ENCODE data around the gene MICU2.
"Not testable (repeated sequence)": the region's sequence is repeated elsewhere in the genome, so short reads cannot be mapped to it uniquely, and the experiment has no call there.

The MICU2 gene

DNA sequence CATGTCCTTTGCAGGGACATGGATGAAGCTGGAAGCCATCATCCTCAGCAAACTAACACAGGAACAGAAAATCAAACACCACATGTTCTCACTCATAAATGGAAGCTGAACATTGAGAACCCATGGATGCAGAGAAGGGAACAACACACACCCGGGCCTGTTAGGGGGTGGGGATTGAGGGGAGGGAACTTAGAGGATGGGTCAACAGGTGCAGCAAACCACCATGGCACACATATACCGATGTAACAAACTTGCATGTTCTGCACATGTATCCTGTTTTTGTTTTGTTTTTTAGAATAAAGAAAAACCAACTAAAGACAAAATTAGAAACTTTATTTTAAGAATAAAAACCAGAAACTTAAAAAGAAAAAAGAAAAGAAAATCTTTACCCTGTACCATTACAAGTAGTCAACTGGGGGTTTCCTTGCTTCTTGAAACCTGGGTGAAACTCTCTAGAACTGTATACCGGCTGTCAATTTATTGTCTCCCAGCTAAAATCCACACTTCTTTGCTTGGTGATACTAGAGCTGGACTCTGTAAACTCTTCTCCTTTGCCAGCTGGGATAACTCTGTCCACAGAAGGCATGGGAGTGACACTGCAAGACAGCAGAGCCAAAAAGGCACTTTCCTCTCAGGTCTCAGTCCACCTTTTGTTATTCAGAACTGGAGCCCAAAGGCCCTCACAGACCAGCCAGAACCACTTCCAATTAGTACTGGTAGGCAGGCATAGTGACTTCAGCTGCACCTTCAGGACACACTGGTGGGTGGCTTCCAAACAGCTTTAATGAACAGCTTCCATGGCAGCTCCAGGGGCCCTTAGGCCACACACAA, 9.0 kb downstream of the MICU2 start:
- DNase-seq = no peak

DNA sequence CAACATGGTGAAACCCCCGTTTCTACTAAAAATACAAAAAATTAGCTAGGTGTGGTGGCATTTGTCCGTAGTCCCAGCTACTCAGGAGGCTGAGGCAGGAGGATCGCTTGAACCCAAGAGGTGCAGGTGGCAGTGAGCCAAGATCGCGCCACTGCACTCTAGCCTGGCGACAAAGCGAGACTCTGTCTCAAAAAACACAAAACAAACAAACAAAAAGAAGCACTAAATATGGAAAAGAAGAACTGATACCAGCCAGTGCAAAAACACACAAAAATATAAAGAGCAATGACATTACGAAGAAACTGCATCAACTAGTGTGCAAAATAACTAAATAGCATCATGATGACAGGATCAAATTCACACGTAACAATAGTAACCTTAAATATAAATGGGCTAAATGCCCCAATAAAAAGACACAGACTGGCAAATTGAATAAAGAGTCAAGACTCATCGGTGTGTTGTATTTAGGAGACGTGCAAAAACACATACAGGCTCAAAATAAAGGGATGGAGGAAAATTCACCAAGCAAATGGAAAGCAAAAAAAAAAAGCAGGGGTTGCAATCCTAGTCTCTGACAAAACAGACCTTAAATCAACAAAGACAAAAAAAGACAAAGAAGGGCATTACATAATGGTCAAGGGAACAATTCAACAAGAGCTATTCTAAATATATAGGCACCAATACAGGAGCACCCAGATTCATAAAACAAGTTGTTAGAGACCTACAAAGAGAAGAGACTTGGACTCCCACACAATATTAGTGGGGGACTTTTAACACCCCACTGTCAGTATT, 13.1 kb downstream of the MICU2 start:
- DNase-seq = not testable (repeated sequence)

DNA sequence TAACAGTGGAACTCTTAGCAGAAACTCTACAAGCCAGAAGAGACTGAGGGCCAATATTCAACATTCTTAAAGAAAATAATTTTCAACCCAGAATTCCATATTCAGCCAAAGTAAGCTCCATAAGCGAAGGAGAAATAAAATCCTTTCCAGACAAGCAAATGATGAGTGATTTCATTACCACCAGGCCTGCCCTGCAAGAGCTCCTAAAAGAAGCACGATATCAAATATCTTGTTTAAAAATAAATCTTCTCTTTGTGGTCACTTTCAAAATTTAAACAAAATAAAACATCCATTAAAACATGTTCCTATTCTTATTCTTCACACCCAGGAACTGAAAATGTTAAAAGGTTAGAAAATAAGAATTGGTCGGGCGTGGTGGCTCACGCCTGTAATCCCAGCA, 13.7 kb downstream of the MICU2 start:
- DNase-seq = no peak

DNA sequence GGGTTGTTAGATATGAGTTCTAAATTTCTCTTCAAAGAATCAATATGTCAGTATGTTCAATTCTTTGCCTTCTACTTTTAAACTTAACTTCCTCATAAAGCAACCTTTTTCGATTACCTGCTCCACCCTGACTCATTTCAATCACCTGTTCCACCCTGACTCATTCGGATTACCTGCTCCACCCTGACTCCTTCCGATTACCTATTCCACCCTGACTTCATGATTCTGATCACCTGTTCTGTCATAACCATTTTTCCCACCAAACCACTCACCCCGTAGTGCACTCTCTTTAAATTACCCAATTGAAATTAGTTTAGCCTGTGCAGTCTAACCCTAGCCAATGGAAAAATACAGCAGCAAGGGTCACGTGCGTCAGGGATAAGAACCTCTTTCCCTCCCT, 14.5 kb downstream of the MICU2 start:
- not testable (repeated sequence) for DNase-seq

DNA sequence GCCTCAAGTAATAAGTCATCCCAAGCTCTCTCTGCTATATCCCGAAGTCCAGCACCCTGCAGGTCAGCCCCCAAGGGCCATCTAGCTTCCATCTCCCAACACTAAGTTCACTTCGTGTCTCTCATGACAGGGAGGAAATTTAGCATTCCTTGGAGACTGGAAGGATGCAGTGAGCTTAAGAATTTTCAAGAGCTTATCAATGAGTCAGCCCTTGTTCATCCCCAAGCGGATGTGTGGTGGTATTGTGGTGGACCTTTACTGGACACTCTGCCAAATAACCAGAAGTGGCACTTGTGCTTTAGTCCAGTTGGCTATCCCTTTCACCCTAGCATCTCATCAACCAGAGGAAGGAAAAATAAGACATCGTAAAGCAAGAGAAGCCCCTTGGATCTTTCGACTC, 15.6 kb downstream of the MICU2 start:
- not testable (repeated sequence) for DNase-seq

DNA sequence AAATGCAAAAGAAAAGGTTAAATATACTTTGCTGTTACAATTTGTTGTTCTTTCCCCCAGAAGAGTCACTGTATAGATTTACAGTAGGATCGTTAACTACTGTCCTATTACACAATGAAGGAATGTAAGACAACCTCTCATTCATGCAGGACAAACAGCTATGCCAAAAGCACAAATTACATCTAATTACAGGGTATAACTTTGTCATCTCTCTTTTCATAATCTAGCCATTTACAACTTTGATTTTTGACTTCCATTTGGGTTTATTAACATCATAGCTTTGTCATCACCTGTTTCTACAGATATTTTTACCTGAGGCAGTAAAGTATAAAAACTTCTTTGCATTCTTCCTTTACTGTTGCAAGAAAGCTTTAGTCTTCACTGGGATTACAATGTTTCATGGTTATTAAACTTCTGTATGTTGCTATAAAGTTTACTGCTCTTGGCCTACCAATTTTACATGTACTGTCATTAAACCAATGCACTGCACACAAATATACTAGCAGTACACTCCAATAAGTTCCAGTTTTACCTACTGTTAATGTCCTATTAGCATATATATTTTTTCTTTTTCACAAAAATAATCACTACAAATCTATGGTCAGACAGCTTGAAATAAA, 18.9 kb downstream of the MICU2 start:
- DNase-seq = no peak

DNA sequence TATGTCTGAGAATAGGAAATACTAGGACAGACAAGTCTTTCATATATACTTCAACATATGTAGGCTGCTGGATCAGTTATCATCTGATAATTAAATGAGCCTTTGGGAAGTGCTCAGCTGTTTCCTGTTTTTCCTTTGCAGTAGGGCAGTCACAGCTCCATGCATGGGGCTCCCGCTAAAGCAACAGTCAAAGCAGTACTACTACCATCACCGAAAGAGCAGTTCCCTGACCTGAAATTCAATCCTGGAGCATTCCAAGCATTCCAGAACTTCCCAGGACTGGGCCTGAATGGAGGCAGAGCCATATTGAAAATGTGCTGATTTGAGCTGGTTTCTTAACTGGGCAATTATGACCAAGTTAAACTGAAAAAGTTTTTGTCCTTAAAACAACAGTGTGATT, 20.5 kb downstream of the MICU2 start:
- DNase-seq = no peak

DNA sequence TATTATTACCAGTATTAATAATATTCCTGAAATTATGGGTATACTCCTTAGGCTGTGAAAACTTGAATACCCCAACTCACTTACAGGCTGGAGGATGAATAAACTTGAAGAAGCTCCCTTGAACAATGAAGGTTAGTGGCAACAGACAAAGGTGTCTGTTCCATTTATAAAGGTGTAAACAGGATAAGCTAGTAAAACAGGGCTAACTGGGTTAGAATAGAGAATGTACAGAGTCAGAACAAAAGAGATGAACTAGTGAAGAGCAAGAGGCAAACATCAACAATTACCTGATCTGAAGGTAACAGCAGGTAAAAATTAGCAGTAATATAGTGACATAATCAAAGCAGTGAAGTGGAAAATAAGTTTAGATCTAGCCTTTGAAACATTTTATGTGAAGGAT, 23.2 kb downstream of the MICU2 start:
- no peak for DNase-seq

DNA sequence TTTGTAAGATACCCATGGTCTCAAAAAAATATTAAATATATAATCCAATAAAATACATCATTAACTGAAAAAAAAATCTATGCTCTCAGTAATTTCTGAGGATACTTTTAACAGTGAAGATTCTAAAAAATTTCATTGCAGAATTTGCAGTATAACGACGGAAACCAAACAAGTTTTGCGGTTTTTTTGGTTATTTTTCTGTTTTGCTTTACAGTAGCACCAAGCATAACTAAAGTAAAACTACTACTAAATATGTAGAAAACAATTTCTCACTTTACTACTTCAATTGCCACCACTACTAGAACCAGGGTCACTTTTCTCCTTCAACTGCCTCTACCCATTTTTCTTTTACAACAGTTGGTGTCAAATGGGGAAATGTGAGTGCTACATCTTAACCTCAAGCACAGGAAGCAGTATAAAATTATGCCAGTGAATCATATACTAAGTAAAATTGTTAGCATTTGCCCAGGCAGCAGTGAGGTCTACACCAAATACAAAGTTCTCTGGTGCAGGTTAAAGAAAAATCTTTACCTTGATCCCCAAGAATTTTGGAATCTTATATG, 24.1 kb downstream of the MICU2 start:
- no peak for DNase-seq

DNA sequence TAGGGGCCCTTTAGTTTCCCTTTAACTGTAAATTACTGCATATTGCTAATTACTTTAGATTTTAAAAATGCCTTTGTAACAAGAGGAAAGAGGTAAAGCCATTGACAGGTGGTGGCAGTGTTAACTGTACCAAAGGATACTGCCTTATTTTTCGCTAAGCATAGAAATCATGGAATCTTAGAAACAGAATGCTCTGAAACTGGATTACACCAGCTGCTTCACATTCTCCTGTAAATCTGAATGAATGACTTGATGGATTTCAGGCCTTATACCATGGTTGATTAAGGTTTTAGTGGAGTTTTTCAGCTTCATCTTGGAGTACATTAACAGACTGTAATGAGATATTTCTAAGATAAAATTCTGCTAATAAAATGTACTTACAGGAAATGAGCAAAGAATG, 25.2 kb downstream of the MICU2 start:
- DNase-seq = no peak

DNA sequence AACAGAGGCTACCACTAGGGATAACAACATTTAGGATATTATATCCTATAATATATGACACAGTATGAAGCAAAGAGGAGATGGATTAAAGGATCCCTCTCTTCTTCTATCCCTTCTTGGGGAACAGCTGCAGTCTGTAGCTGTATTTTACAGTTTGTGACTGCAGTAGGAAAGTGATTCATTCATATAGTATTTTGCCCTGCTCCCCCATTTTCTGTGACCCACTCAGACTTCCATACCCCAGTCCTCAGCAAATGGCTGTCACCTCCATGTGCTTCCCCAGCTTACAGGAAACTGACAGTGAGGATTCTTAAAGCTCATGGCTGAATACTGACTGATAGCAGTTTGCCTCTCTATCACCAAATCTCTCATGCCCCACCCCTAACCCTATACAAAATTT, 27.5 kb downstream of the MICU2 start:
- no peak for DNase-seq

DNA sequence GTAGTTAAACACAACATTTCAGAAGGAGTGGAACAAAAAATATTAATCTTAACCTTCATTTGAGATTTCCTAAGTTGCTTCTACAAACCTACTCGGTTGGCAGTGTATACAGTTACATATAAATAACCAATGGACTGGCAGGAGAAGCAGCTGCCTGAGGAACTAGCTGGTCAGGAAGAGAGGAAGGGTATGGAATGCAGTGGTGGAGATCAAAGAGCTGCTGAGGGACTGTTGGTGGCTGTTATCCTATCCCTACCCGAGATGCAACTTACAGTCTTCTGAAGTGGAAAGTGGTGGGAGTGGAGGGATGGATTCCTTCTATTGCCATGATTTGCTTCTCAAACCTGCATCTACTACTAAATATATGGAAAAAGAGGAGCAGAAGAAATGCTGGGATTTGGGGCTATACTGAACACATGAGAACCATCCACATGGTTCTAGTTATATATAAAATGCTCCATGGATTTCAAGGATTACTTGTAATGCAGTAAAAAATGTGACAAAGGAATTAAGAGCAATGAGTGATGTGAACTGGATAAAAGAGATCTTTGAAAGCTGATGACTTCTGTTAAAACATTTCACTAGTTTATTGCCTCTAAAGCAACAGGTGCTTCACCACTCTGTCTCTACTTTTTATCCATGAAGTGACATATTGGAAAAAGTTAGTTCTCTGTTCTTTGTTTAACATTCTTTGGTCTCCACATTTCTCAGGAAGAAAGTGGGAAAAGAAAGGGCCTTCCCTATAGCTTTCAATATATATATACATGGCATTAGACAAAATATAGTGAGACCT, 29.9 kb downstream of the MICU2 start:
- DNase-seq = no peak

DNA sequence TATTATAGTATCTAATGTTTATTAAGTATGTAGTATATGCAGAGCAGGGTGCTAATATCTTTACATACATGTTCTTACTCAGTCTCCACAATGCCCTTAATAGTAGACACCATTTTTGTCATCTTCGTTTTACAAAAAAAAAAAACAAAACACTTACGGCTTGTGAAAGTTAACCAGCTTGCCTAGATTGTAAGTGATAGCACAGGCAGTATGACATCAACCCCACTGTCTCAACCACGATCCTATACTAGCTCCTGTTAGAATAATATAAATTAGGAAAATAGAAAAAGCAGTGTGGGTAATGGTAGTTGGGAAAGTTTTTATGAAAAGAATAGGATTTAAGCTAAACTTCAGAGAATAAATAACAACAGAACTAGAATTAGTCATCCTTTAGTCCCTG, 34.3 kb downstream of the MICU2 start:
- DNase-seq = no peak

DNA sequence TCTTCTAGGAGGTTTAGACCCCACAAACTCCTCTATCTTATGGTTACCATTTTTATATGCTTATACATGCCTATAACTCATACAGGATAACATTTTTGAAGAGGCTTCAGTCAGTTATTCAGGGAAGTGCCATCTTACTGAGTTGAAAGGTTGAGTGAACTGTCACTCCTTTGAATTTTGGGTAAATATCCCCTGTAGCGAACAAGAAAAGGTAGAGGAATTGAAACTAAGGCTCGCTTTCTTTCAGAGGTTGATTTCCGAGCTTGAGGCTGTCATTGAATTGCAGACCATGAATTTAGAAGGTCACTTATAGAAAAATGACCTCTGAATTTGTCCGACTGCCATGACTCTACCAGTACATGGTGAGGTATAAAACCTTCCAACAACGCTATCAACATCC, 35.1 kb downstream of the MICU2 start:
- no peak for DNase-seq

DNA sequence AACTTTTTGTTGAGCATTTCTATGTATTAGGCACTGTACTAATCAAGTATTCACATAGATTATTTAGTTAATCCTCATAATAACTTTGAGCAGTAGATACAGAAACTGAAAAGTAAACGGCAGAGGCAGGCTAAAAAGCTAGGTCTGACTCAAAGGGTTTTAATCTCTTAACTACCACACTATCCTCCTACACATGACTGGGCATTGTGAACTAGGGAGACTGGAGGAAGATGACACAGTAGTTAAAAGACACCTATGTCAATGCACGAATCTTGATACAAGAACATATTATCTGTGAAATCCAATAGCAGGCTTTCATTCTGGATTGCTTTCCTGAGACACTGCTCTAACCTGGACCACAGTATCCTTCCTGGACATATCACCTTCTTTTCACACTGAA, 36.3 kb downstream of the MICU2 start:
- no peak for DNase-seq

DNA sequence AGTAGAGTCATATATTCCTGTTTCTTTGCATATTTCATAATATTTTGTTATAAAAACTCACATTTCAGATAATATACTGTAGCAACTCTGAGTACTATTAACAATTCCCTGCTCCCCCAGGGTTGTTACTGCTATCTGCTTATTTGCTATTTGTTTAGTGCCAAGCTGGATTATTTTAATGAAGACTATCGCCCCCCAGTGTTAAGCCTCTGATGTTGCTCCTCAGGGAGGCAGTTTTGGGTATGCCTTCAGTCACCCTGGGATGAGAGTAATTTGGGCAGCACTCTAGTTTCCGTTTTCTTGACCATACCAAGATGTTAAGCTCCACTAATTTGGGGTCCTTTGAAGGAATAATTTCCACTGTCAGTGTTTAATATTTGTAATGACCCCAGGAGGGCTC, 46.0 kb downstream of the MICU2 start:
- no peak for DNase-seq

DNA sequence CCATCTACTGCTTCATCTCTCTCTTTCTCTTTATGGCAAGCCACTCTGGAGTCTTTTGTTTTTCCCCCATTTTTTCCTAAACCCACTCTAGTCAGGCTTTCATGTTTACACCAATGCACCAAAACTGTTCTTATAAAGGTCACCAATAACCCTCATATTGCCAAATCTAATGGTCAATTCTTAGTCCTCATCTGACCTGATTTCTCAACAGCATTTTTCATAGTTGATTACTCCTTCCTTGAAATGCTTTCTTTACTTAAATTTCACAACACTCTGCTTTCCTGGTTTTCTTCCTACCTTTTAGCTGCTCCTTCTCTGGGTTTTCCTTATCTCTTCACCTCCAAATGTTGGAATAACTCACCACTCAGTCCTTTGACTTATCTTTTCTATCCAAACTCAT, 47.9 kb downstream of the MICU2 start:
- no peak for DNase-seq

DNA sequence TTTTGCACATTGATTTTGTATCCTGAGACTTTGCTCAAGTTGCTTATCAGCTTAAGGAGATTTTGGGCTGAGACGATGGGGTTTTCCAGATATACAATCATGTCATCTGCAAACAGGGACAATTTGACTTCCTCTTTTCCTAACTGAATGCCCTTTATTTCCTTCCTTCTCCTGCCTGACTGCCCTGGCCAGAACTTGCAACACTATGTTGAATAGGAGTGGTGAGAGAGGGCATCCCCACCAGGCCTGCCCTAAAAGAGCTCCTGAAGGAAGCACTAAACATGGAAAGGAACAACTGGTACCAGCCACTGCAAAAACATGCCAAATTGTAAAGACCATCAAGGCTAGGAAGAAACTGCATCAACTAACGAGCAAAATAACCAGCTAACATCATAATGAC, 50.7 kb downstream of the MICU2 start:
- DNase-seq = not testable (repeated sequence)

DNA sequence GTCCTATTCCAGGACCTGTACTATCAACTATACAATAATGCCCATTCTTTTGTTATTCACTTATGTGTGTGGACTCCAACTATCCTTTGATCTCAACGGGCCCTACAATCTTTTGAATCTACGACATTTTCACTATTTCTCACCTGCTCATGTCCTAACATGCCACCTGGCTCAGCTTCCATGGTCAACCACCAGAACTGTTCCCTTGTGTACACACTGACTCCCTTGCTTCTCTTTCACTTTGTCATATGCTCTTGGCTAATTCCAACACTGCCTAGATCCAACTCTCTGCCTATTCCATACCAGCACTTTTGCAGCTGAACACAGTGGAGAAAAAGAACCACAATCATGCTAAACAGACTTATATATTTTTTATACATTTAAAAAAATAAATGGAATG, 53.1 kb downstream of the MICU2 start:
- no peak for DNase-seq

DNA sequence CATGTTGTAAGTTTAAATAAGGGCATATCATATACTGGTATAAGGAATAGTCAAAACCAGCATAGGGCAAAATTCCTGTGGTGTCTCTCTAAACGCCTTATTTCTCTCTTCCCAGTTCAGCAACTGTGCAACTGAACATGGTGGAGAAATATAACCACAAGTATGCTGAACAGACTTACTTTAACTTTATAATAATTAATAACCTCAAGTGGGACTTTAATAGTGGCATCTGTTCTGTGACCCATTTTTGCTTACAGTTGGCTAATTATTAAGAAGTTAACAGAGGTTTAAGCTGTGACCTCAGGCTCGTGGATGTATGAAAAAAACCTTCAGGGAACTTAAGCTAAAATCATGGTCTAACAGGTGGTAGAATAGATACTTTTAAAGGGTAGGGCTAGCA, 54.3 kb downstream of the MICU2 start:
- DNase-seq = no peak

DNA sequence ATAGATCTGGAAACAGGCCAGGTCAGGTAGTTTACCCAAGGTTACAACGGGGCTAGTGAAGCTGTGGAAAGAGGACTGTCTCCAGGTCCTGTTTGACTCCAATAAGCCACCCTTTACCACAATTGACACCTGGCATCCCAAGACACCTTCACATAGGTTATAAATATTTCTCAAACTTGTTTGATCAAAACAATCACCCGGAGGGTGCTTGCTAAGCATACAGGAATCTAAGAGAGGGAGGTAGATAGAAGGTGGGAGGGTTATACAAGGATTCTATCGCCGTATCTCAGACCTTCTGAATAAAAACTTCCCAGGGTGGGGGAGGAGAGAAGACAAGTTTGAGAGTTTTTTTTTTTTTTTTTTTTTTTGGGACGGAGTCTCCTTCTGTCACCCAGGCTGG, 55.4 kb downstream of the MICU2 start:
- no peak for DNase-seq

DNA sequence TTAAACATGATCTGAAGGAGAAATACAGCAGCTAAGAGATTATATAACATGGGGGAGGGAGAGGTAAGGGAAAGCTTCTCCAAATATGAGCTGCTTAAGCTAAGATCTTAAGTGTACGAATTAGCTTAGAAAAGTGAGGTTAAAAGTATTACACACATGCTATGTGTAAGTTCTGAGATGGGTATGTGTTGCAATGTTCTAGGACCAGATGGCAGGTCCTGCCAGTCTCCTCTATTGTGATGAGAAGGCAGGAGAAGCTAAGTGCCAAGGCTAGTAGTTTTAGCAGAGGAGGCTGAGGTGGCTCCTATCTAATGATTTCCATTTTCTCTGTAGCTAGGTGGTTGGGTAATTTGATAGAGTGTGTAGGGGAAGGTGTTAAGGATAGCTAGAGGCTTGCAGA, 57.6 kb downstream of the MICU2 start:
- no peak for DNase-seq

DNA sequence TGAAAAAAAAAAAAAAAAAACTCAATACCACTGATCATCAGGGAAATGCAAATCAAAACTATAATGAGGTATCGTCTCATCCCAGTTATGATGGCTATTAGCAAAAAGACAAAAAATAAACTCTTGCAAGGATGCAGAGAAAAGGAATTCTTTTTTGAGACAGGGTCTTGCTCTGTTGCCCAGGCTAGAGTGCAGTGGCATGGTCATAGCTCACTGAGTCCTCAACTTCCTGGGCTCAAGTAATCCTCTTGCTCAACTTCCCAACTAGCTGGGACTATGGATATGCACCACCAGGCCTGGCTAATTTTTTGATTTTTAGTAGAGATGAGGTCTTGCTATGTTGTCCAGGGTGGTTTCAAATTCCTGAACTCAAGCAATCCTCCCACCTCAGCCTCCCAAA, 59.5 kb downstream of the MICU2 start:
- DNase-seq = no peak
